Trophoblast cell (in vitro differentiated cells and primary cell): ENCODE data around the gene CA12.
A peak's percentile ranks its signal among the peaks of the same experiment; 100 is the strongest.

Experiments
- DNase-seq, 2 donors: peaks; one replicate each; pipeline ENCODE4 v3.0.0-alpha.2; 2016
- H2AFZ ChIP-seq: 2 replicates; pipeline ENCODE4 v1.6.1; 2013; ENCODE audit warnings: low read length, moderate library complexity, mild to moderate bottlenecking; ENCODE audit not compliant: insufficient read depth, poor library complexity
- H2AK5ac ChIP-seq: 2 replicates; pipeline ENCODE4 v1.6.1; 2013; ENCODE audit warnings: mild to moderate bottlenecking, low read length
- H2BK120ac ChIP-seq: 2 replicates; pipeline ENCODE4 v1.6.1; 2013; ENCODE audit warnings: low read length, mild to moderate bottlenecking, moderate library complexity; ENCODE audit not compliant: insufficient read depth, poor library complexity
- H2BK12ac ChIP-seq: 2 replicates; pipeline ENCODE4 v1.6.1; 2013; ENCODE audit warnings: mild to moderate bottlenecking, low read length, moderate library complexity
- H2BK5ac ChIP-seq: 2 replicates; pipeline ENCODE4 v1.6.1; 2013; ENCODE audit warnings: low read length, low read depth, moderate library complexity, mild to moderate bottlenecking; ENCODE audit not compliant: poor library complexity
- H3K14ac ChIP-seq: 2 replicates; pipeline ENCODE4 v1.6.1; 2013; ENCODE audit warnings: mild to moderate bottlenecking, low read length
- H3K18ac ChIP-seq: 2 replicates; pipeline ENCODE4 v1.6.1; 2013; ENCODE audit warnings: mild to moderate bottlenecking, low read length
- H3K23ac ChIP-seq: 2 replicates; pipeline ENCODE4 v1.6.1; 2013; ENCODE audit warnings: low read length
- H3K27ac ChIP-seq: 2 replicates; pipeline ENCODE4 v1.5.1; 2013; ENCODE audit warnings: low read depth, mild to moderate bottlenecking, inconsistent platforms, low read length, moderate library complexity
- H3K27me3 ChIP-seq: 2 replicates; pipeline ENCODE4 v1.6.1; 2013; ENCODE audit warnings: inconsistent platforms, mild to moderate bottlenecking, low read length, moderate library complexity; ENCODE audit not compliant: insufficient read depth
- H3K36me3 ChIP-seq, 2 experiments: 1 replicate in 1 of 2; 2 replicates in 1 of 2; pipeline ENCODE4 v1.6.1; 2013; ENCODE audit warnings: low read length in 2 of 2, mild to moderate bottlenecking in 2 of 2, moderate library complexity in 1 of 2; ENCODE audit not compliant: insufficient read depth in 2 of 2, control insufficient read depth in 1 of 2
- H3K4ac ChIP-seq: 2 replicates; pipeline ENCODE4 v1.6.1; 2013; ENCODE audit warnings: low read depth, mild to moderate bottlenecking, low read length, moderate library complexity
- H3K4me1 ChIP-seq, 2 experiments: 1 replicate in 1 of 2; 2 replicates in 1 of 2; pipeline ENCODE4 v1.6.1; 2013; ENCODE audit warnings: low read length in 2 of 2, mild to moderate bottlenecking in 2 of 2, moderate library complexity in 1 of 2; ENCODE audit not compliant: insufficient read depth in 2 of 2, control insufficient read depth in 1 of 2
- H3K4me2 ChIP-seq: 2 replicates; pipeline ENCODE4 v1.6.1; 2013; ENCODE audit warnings: inconsistent platforms, mild to moderate bottlenecking, low read length, moderate library complexity
- H3K4me3 ChIP-seq: 2 replicates; pipeline ENCODE4 v1.5.1; 2013; ENCODE audit warnings: mild to moderate bottlenecking, low read depth, low read length, inconsistent platforms
- H3K79me1 ChIP-seq: one replicate; pipeline ENCODE4 v1.6.1; 2013; ENCODE audit warnings: low read length
- H3K79me2 ChIP-seq: 2 replicates; pipeline ENCODE4 v1.6.1; 2013; ENCODE audit warnings: low read length, mild to moderate bottlenecking; ENCODE audit not compliant: control insufficient read depth, insufficient read depth, poor library complexity
- H3K9ac ChIP-seq: 2 replicates; pipeline ENCODE4 v1.6.1; 2013; ENCODE audit warnings: mild to moderate bottlenecking, low read length
- H3K9me3 ChIP-seq: 2 replicates; pipeline ENCODE4 v1.6.1; 2013; ENCODE audit warnings: low read depth, mild to moderate bottlenecking, control low read depth, inconsistent platforms, low read length; ENCODE audit not compliant: insufficient read depth
- H4K12ac ChIP-seq: 2 replicates; pipeline ENCODE4 v1.6.1; 2013; ENCODE audit warnings: low read depth, mild to moderate bottlenecking, low read length, moderate library complexity
- H4K8ac ChIP-seq: 2 replicates; pipeline ENCODE4 v1.6.1; 2013; ENCODE audit warnings: low read depth, mild to moderate bottlenecking, low read length, moderate library complexity
- H4K91ac ChIP-seq: one replicate; pipeline ENCODE4 v1.6.1; 2013; ENCODE audit warnings: low read depth, mild to moderate bottlenecking, low read length, moderate library complexity
- WGBS: extraction: QIAGEN DNeasy Blood & Tissue Kit; methylation state at CpG from one replicate; pipeline ENCODE4 v1.1.7; 2013; ENCODE audit warnings: missing lambda C conversion rate; ENCODE audit not compliant: insufficient read length, insufficient coverage; ENCODE audit errors: extremely low coverage; 5-methylcytosine and 5-hydroxymethylcytosine counted together

CA12 gene

GRCh38 chr15:63379492-63380150 is 2.0 kb downstream of the CA12 start:
- H3K9me3 ChIP-seq, result peaks cover 2% of the 10 kb centered on the region
- H3K9ac ChIP-seq, result no peak overlapping the region
- H3K27ac ChIP-seq, result no peak overlapping the region
- H3K18ac ChIP-seq, result no peak overlapping the region
- H3K23ac ChIP-seq, result no peak overlapping the region
- no peak overlapping the region for H4K91ac ChIP-seq
- no peaks in the 10 kb centered on the region for H3K27me3 ChIP-seq
- H3K14ac ChIP-seq, result no peak overlapping the region
- no peak overlapping the region for H3K4me2 ChIP-seq
- H2BK12ac ChIP-seq, result no peak overlapping the region
- H4K12ac ChIP-seq, result no peak overlapping the region
- no peak overlapping the region for H3K4ac ChIP-seq
- DNase-seq, result no peak
- no peaks in the 10 kb centered on the region for H3K36me3 ChIP-seq
- H2AK5ac ChIP-seq, result no peak overlapping the region
- no peak overlapping the region for H3K4me3 ChIP-seq
- H3K79me2 ChIP-seq, result peaks cover 3% of the 10 kb centered on the region
- H4K8ac ChIP-seq, result no peak overlapping the region
- WGBS, result no CpG with 5 or more reads among the region's 2 CpGs
- peaks cover 28 to 36% of the 10 kb centered on the region in 2 experiments for H3K4me1 ChIP-seq
- no peak overlapping the region for H2BK5ac ChIP-seq
- H3K79me1 ChIP-seq, result peaks cover 2% of the 10 kb centered on the region
- no peak overlapping the region for H2BK120ac ChIP-seq
- H2AFZ ChIP-seq, result no peak overlapping the region

DNA sequence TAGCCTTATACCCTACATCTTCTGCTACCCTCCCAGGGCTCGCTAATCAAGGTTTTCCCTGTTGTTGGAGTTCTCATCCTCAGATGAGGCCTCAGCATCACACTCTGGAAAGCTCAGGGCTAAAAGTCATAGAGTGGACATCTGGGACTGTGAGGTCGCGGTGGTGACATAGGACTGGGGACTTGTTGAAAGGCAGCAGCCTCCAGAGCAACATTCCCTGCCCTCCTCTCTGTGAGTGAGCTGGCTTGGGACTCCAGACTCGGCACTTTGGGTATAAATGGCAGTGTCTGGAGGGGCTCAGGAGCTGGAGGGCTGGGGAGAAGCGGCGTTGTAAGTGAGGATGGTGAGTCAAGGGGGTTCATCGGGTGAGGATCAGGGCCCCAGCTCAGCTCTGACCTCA is 2.7 kb downstream of the CA12 start:
- WGBS, result no CpG with 5 or more reads among the region's 7 CpGs
- no peaks in the 10 kb centered on the region for H3K27me3 ChIP-seq

GRCh38 chr15:63374686-63375520 is 6.7 kb downstream of the CA12 start:
- Histone ChIP-seq H3K27me3 (no peaks in the 10 kb centered on the region), H2BK5ac (no peak overlapping the region), H3K9ac (no peak overlapping the region), H2BK120ac (no peak overlapping the region), H3K23ac (no peak overlapping the region), H3K14ac (no peak overlapping the region), H3K4ac (no peak overlapping the region), H2BK12ac (no peak overlapping the region), H3K4me3 (no peak overlapping the region), H2AK5ac (no peak overlapping the region), H4K8ac (no peak overlapping the region), H4K91ac (no peak overlapping the region), H3K9me3 (no peaks in the 10 kb centered on the region), H3K36me3 (no peaks in the 10 kb centered on the region), H3K79me2 (no peaks in the 10 kb centered on the region), H3K4me2 (no peak overlapping the region), H2AFZ (no peak overlapping the region), H3K27ac (no peak overlapping the region), H3K18ac (no peak overlapping the region), H4K12ac (no peak overlapping the region), H3K4me1 (peaks cover 12 to 23% of the 10 kb centered on the region in 2 experiments), H3K79me1 (peaks cover 2% of the 10 kb centered on the region)
- WGBS, result no CpG with 5 or more reads among the region's 11 CpGs
- peak in 1 of 2 donors; percentile 10 for DNase-seq

More for the DNA sequence above, 2.7 kb downstream of the CA12 start:
- no peak for DNase-seq
- H3K36me3 ChIP-seq, result no peaks in the 10 kb centered on the region
- no peak overlapping the region for H3K9ac ChIP-seq
- H3K14ac ChIP-seq, result no peak overlapping the region
- peaks cover 28 to 36% of the 10 kb centered on the region in 2 experiments for H3K4me1 ChIP-seq
- no peak overlapping the region for H3K23ac ChIP-seq
- H3K4me2 ChIP-seq, result no peak overlapping the region
- H2AFZ ChIP-seq, result no peak overlapping the region
- no peak overlapping the region for H4K8ac ChIP-seq
- no peak overlapping the region for H2BK5ac ChIP-seq
- peaks cover 2% of the 10 kb centered on the region for H3K79me1 ChIP-seq
- peak overlapping the region; percentile 28 for H2BK120ac ChIP-seq
- no peak overlapping the region for H2AK5ac ChIP-seq
- no peak overlapping the region for H3K18ac ChIP-seq
- H3K79me2 ChIP-seq, result peaks cover 3% of the 10 kb centered on the region
- no peak overlapping the region for H3K27ac ChIP-seq
- no peak overlapping the region for H4K91ac ChIP-seq
- H3K9me3 ChIP-seq, result peaks cover 2% of the 10 kb centered on the region
- H3K4me3 ChIP-seq, result no peak overlapping the region
- H2BK12ac ChIP-seq, result no peak overlapping the region
- no peak overlapping the region for H3K4ac ChIP-seq
- H4K12ac ChIP-seq, result no peak overlapping the region

DNA sequence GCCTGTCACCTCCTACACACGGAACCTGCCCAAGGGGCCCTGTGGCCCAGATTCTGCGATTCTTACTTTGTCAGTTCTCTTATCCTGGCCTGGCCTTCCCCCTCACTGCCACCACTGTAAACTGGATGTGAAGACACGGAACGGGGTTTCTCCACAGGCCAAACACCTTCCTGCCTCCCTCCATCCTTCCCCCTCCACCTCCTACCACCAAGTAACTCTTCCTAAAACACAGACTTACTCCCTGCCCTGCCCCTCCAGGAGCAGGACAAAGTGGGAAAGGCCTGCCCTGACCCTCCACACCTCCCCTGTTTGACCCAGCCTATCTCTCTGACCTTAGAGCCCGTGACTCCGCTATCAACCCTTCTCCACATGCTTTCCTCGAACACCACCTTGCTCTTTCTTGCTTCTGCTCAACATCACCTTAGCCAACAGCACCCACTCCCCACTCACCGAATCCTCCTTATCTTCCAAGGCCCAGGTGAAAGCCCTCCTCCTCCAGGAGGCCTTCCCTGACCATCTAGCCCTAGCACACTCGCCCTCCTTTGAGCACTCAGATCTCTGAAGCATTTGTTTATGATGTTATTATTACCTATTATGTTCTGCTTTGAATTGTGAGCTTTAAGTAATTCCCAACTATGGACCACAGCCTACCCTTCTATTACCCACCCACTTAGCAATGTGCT is 7.6 kb downstream of the CA12 start:
- Histone ChIP-seq H3K27ac (no peak overlapping the region), H2AFZ (no peak overlapping the region), H3K18ac (no peak overlapping the region), H3K4ac (no peak overlapping the region), H3K9me3 (no peaks in the 10 kb centered on the region), H2BK120ac (no peak overlapping the region), H3K36me3 (no peaks in the 10 kb centered on the region), H3K79me2 (no peaks in the 10 kb centered on the region), H3K9ac (no peak overlapping the region), H3K4me2 (no peak overlapping the region), H3K14ac (no peak overlapping the region), H2AK5ac (no peak overlapping the region), H2BK5ac (no peak overlapping the region), H4K12ac (no peak overlapping the region), H4K91ac (no peak overlapping the region), H3K27me3 (no peaks in the 10 kb centered on the region), H3K23ac (no peak overlapping the region), H3K79me1 (peaks cover under 1% of the 10 kb centered on the region), H4K8ac (no peak overlapping the region), H3K4me3 (no peak overlapping the region), H3K4me1 (peaks cover 4 to 14% of the 10 kb centered on the region in 2 experiments), H2BK12ac (no peak overlapping the region)
- no CpG with 5 or more reads among the region's 9 CpGs for WGBS
- no peak for DNase-seq
